ENCODE results near the gene SYT15B. TPM values are rescaled to one million over a fixed set of nuclear protein-coding genes. Genes with fewer than 3 reads are reported as not detected.
"Not testable (repeated sequence)": the region's sequence is repeated elsewhere in the genome, so short reads cannot be mapped to it uniquely, and the experiment has no call there.

Gene SYT15B
- total RNA-seq, 2 experiments from 2014 or later, result 0.17 to 0.19 TPM

- H3K9me3 Mint-ChIP-seq, result not testable (repeated sequence)
These were observed 11.6 kb downstream of the SYT15B start for GRCh38 chr10:47751821-47752220.

GRCh38 chr10:47750360-47750759 is 13.0 kb downstream of the SYT15B start:
- H3K27me3 Mint-ChIP-seq; H3K4me3 Mint-ChIP-seq; CTCF ChIA-PET; H3K36me3 Mint-ChIP-seq (ENCODE audit: low read depth); H3K4me1 Mint-ChIP-seq; H3K9me3 Mint-ChIP-seq; POLR2A ChIA-PET; H3K27ac Mint-ChIP-seq; DNase-seq: not testable (repeated sequence)

More at GRCh38 chr10:47751821-47752220, 11.6 kb downstream of the SYT15B start:
- POLR2A ChIA-PET; CTCF ChIA-PET; H3K36me3 Mint-ChIP-seq (ENCODE audit: low read depth); H3K27me3 Mint-ChIP-seq; H3K27ac Mint-ChIP-seq; DNase-seq; H3K4me3 Mint-ChIP-seq; H3K4me1 Mint-ChIP-seq: not testable (repeated sequence)

DNA sequence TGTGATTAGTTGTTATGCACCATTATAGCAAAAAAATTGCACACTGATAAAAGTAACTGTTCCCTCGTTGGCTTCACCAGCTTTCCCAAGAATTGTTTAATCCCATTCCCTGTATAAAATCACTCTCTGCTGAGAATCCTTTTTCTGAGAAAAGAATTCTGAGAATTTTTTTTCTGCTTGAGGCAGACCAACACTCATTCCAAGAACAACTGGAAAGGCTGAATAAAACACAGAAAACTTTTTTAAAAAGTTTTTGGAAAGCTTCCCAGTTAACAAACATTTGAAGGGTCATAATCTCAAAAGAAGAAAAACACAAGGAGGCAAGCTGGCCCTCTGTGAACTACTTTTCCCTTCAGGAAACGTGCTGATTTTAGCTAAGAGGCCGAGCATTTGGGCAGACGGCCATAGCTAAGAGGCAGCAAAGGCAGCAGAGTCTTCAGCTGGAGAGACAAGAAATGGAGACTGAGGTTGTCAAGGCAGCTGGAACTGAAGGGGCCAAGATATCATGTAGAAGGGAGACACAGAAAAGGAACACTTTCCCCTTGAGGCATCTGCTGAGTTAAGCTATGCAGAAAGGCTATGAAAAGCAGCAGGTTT is 16.5 kb downstream of the SYT15B start:
- POLR2A ChIA-PET; H3K9me3 Mint-ChIP-seq; H3K36me3 Mint-ChIP-seq (ENCODE audit: low read depth); DNase-seq; H3K27ac Mint-ChIP-seq; H3K4me3 Mint-ChIP-seq; CTCF ChIA-PET; H3K4me1 Mint-ChIP-seq; H3K27me3 Mint-ChIP-seq: not testable (repeated sequence)

DNA sequence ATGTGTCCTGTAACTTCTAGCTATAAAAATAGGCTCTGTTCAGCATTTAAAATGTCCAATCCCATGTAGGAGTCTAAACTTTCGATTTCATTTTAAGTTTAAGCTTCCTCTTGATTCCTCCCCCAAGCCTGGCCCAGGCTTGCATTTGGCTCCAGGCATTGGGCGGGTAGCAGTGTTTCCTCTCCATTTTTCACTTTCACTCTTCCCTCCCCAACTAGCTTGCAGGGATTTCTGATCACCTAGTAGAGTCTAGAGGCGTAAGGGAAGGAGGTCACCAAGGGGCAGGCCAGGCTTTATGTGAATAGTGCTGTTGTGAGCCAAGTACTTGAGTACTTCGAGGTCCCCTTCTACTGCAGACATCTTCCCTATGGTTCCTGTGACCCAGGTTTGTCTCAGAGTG is 18.5 kb downstream of the SYT15B start:
- DNase-seq; H3K36me3 Mint-ChIP-seq (ENCODE audit: low read depth); H3K4me3 Mint-ChIP-seq; CTCF ChIA-PET; H3K27me3 Mint-ChIP-seq; H3K9me3 Mint-ChIP-seq; H3K4me1 Mint-ChIP-seq; POLR2A ChIA-PET; H3K27ac Mint-ChIP-seq: not testable (repeated sequence)

DNA sequence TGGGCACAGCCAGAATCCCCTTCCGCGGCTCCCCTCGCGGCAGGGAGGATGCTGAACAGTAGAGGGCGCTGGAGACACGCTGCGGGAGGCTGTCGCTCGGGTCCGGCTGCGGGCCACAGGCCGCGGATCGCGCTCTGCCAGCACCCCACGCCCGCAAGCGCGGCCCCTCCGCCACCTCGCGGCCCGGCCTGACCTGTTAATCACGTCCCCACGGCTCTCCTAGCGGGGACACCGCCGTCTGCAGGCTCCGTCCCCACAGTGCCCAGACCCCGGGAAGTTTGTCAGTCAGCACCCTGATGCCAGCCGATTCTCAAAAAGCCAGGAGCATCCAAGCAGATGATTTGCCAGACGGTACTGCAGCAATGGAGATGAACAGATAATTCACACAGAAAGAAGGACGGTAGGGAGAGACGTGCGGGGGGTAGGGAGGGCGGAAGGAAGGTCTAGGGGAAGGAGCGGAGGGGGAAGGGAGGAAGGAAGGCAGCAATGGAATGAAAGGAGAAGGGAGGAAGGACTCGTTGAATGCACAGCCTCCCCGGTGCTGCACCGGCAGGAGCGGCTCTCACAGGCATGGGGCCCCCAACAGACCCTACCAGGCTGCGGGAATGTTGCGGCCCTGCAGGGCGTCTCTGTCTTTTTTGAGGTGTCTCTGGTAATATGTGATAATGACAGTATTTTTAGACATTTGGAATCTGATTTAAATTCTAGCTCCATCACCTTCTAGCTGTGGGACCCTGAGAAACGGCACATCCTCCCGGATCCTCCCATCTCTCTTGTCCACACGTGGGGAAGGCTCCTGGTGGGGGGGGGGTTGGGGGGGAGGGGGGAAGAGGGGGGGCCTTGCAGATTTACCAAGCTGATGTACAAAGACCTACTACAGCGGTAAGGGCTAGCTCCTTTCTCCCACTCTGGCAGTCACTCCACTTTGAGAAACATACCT is 19.5 kb downstream of the SYT15B start:
- H3K9me3 Mint-ChIP-seq; POLR2A ChIA-PET; CTCF ChIA-PET; H3K36me3 Mint-ChIP-seq (ENCODE audit: low read depth); H3K27me3 Mint-ChIP-seq; H3K27ac Mint-ChIP-seq; H3K4me1 Mint-ChIP-seq: not testable (repeated sequence)
- H3K4me3 Mint-ChIP-seq, result peak overlapping the region; percentile 58
- peak; percentile 20 for DNase-seq

- H3K36me3 Mint-ChIP-seq (ENCODE audit: low read depth); H3K27me3 Mint-ChIP-seq; H3K9me3 Mint-ChIP-seq; CTCF ChIA-PET; H3K27ac Mint-ChIP-seq; H3K4me3 Mint-ChIP-seq; POLR2A ChIA-PET; H3K4me1 Mint-ChIP-seq: not testable (repeated sequence)
- peak; percentile 23 for DNase-seq
These were observed 22.5 kb downstream of the SYT15B start for GRCh38 chr10:47740868-47741267.

- H3K4me1 Mint-ChIP-seq; H3K9me3 Mint-ChIP-seq; H3K27ac Mint-ChIP-seq; H3K4me3 Mint-ChIP-seq; H3K27me3 Mint-ChIP-seq; DNase-seq; H3K36me3 Mint-ChIP-seq (ENCODE audit: low read depth); CTCF ChIA-PET; POLR2A ChIA-PET: not testable (repeated sequence)
These were observed 32.5 kb downstream of the SYT15B start for GRCh38 chr10:47730911-47731310.

- POLR2A ChIA-PET; H3K27ac Mint-ChIP-seq; H3K9me3 Mint-ChIP-seq; H3K4me1 Mint-ChIP-seq; DNase-seq; H3K4me3 Mint-ChIP-seq; H3K27me3 Mint-ChIP-seq; CTCF ChIA-PET; H3K36me3 Mint-ChIP-seq (ENCODE audit: low read depth): not testable (repeated sequence)
These were observed 37.7 kb downstream of the SYT15B start for GRCh38 chr10:47725740-47726139.

- H3K9me3 Mint-ChIP-seq; H3K4me3 Mint-ChIP-seq; POLR2A ChIA-PET; H3K4me1 Mint-ChIP-seq; H3K27ac Mint-ChIP-seq; DNase-seq; H3K36me3 Mint-ChIP-seq (ENCODE audit: low read depth); CTCF ChIA-PET; H3K27me3 Mint-ChIP-seq: not testable (repeated sequence)
These were observed 38.3 kb downstream of the SYT15B start for GRCh38 chr10:47725047-47725446.

DNA sequence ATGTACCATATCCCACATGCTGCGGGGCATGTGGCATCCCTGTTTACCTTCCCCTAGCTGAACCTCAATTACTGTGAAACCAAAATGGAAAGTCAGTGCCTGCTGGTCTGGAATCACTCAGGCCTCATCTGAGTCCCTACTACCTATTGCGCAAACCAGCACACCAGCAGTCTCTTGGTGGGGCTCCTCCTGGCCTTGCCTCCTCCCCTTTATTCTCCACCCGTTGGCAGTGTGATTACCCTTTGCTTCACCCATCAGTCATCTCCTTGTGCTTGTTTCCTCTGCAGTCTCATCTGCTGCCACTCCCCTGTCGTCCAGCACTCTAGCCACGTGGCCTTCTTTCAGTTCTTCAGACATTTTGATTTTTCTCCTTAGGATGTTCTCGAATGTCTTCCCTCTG is 39.3 kb downstream of the SYT15B start:
- DNase-seq; H3K4me1 Mint-ChIP-seq; H3K4me3 Mint-ChIP-seq; POLR2A ChIA-PET; H3K27ac Mint-ChIP-seq; H3K36me3 Mint-ChIP-seq (ENCODE audit: low read depth); H3K9me3 Mint-ChIP-seq; H3K27me3 Mint-ChIP-seq; CTCF ChIA-PET: not testable (repeated sequence)

DNA sequence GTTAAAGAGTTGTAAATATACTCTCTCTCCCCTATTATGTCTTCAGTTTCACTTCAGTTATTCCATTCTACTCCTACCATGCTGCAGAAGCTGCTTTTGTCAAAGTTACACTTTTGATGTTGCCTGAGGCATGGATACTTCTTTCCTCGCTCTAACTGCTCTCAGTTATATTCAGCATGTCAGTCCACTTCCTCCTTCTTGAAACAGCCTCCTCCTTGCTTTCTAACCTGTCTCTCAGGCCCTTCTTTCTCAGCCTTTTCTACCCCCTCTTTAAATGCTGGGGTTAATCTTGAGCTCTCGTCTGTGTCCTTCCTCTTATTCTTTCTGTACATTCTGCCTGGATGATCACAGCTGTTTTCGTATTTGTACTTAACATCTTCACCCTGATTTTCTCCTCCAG is 40.0 kb downstream of the SYT15B start:
- H3K4me1 Mint-ChIP-seq, H3K9me3 Mint-ChIP-seq: not testable (repeated sequence)

DNA sequence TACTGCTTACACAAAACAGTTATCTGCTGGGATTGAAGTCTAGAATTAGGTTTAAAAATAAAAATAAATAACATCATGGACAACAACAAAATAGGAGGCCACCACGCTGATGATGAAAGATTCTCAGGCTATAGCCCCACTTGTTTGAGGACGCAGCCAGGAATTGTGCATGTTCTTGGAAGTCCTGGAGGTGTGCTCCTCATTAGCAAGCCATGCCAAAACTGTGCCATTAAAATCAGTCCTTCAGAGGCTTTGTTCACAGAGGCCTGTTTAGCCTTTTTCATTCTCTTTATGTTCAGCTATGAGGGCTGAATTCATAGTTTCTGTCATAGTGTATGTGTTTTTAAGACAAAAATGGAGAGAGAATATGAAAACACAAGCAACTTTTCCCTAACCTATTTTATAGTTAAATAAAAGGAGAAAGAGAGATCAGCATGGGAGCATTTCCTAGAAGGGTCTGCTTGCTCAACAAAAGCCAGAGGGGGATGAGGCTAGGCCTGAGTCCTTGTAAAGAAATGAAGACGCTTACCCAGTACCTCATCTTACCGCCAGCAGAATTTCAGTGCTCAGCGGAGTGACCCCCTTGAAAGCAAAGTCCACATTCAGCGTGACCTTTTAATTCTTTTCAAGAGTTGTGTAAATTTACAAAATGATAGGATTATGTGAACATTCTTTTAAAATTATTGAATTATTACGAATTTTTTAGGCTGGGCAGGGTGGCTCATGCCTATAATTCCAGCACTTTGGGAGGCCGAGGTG is 46.2 kb downstream of the SYT15B start:
- CTCF ChIA-PET; H3K27me3 Mint-ChIP-seq; DNase-seq; POLR2A ChIA-PET; H3K4me3 Mint-ChIP-seq; H3K27ac Mint-ChIP-seq; H3K36me3 Mint-ChIP-seq (ENCODE audit: low read depth); H3K9me3 Mint-ChIP-seq; H3K4me1 Mint-ChIP-seq: not testable (repeated sequence)

More for the DNA sequence above, 40.0 kb downstream of the SYT15B start:
- H3K4me3 Mint-ChIP-seq; CTCF ChIA-PET; POLR2A ChIA-PET; DNase-seq; H3K27ac Mint-ChIP-seq; H3K27me3 Mint-ChIP-seq; H3K36me3 Mint-ChIP-seq (ENCODE audit: low read depth): not testable (repeated sequence)
